ENCODE results near the gene FEZF1.
A peak's percentile ranks its signal among the peaks of the same experiment; 100 is the strongest.

Gene FEZF1

DNA sequence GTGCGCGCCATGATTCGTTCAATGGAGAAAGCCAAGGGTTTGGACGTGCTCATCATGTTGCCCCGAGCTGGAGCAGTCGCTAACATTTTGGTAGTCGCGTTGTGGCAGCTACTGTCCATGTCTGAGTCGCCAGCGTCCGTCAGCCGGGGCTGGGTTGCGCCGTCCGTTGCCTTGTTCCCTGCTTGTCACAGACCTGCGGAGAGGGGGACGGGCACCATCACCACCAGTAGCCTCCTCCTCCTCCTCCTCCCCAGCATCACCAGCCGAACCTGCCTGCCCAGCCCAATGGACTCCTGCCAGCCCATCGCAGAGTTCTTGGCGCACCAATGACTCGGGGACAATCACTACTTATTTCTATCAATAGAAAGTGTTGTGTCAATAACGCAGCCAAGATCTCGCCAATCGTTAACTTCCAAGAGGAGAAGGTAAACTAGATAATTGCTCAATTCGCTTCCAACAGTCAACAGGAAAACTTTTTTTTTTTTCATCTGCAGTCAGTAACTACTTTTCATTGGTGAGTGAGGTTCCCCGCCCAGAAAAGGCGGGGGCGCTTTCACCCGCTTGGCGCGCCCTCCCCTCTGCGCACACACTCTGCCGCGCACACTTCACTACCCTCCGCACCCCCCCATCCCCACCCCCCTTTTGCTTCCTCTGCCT lies at the start of gene FEZF1:
TSS of gene FEZF1 (minus strand) at position 432 of the 657 bp plus-strand sequence. CDS start at position 119, 313 bp downstream.
- TF ChIP-seq CEBPB (IDR thresholded peaks at IDR 0.05) (peak; percentile 72), NFIC (IDR thresholded peaks at IDR 0.05) (no peak), TAF1 (IDR thresholded peaks at IDR 0.05; ENCODE audit: low read depth) (no peak), EGR1 (IDR thresholded peaks at IDR 0.05) (no peak), YY1 (IDR thresholded peaks at IDR 0.05; ENCODE audit: low read depth) (no peak)

- no peak for TF ChIP-seq EP300 (IDR thresholded peaks at IDR 0.05; ENCODE audit: borderline replicate concordance)
- TF ChIP-seq, protein P1, sequence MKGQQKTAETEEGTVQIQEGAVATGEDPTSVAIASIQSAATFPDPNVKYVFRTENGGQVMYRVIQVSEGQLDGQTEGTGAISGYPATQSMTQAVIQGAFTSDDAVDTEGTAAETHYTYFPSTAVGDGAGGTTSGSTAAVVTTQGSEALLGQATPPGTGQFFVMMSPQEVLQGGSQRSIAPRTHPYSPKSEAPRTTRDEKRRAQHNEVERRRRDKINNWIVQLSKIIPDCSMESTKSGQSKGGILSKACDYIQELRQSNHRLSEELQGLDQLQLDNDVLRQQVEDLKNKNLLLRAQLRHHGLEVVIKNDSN (IDR thresholded peaks at IDR 0.05): no peak
- no peak for TF ChIP-seq CREB1 (IDR thresholded peaks at IDR 0.05; ENCODE audit: low read depth)
- TF ChIP-seq, protein P2, sequence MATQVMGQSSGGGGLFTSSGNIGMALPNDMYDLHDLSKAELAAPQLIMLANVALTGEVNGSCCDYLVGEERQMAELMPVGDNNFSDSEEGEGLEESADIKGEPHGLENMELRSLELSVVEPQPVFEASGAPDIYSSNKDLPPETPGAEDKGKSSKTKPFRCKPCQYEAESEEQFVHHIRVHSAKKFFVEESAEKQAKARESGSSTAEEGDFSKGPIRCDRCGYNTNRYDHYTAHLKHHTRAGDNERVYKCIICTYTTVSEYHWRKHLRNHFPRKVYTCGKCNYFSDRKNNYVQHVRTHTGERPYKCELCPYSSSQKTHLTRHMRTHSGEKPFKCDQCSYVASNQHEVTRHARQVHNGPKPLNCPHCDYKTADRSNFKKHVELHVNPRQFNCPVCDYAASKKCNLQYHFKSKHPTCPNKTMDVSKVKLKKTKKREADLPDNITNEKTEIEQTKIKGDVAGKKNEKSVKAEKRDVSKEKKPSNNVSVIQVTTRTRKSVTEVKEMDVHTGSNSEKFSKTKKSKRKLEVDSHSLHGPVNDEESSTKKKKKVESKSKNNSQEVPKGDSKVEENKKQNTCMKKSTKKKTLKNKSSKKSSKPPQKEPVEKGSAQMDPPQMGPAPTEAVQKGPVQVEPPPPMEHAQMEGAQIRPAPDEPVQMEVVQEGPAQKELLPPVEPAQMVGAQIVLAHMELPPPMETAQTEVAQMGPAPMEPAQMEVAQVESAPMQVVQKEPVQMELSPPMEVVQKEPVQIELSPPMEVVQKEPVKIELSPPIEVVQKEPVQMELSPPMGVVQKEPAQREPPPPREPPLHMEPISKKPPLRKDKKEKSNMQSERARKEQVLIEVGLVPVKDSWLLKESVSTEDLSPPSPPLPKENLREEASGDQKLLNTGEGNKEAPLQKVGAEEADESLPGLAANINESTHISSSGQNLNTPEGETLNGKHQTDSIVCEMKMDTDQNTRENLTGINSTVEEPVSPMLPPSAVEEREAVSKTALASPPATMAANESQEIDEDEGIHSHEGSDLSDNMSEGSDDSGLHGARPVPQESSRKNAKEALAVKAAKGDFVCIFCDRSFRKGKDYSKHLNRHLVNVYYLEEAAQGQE (IDR thresholded peaks at IDR 0.05; ENCODE audit: low read depth): no peak
- no peak for TF ChIP-seq CEBPB (IDR thresholded peaks at IDR 0.05)
- TF ChIP-seq NFIC (IDR thresholded peaks at IDR 0.05): no peak
- no peak for TF ChIP-seq YY1 (IDR thresholded peaks at IDR 0.05; ENCODE audit: low read depth)
- TF ChIP-seq RAD21 (IDR thresholded peaks at IDR 0.05; ENCODE audit: low read depth): no peak
- no peak for TF ChIP-seq MAX (IDR thresholded peaks at IDR 0.05)
- no peak for TF ChIP-seq TCF12 (IDR thresholded peaks at IDR 0.05; ENCODE audit: low read depth)
- TF ChIP-seq TAF1 (IDR thresholded peaks at IDR 0.05; ENCODE audit: low read depth): no peak
- no peak for TF ChIP-seq EGR1 (IDR thresholded peaks at IDR 0.05)
- no peak for TF ChIP-seq FOXM1 (IDR thresholded peaks at IDR 0.05; ENCODE audit: borderline replicate concordance, low read depth)
- no peak for TF ChIP-seq ZBTB7A (IDR thresholded peaks at IDR 0.05; ENCODE audit: low read depth)
- no peak for TF ChIP-seq TEAD4 (IDR thresholded peaks at IDR 0.05)
Observed at GRCh38 chr7:122352454-122352853, 47.9 kb upstream of the FEZF1 start.

- TF ChIP-seq TCF12 (IDR thresholded peaks at IDR 0.05; ENCODE audit: low read depth) (no peak), ZBTB7A (IDR thresholded peaks at IDR 0.05; ENCODE audit: low read depth) (no peak), CEBPB (IDR thresholded peaks at IDR 0.05) (no peak), EP300 (IDR thresholded peaks at IDR 0.05; ENCODE audit: borderline replicate concordance) (no peak), TEAD4 (IDR thresholded peaks at IDR 0.05) (no peak), RAD21 (IDR thresholded peaks at IDR 0.05; ENCODE audit: low read depth) (no peak), MAX (IDR thresholded peaks at IDR 0.05) (no peak), CREB1 (IDR thresholded peaks at IDR 0.05; ENCODE audit: low read depth) (no peak), EGR1 (IDR thresholded peaks at IDR 0.05) (no peak), NFIC (IDR thresholded peaks at IDR 0.05) (no peak), YY1 (IDR thresholded peaks at IDR 0.05; ENCODE audit: low read depth) (no peak), FOXM1 (IDR thresholded peaks at IDR 0.05; ENCODE audit: borderline replicate concordance, low read depth) (no peak), TAF1 (IDR thresholded peaks at IDR 0.05; ENCODE audit: low read depth) (no peak)
- TF ChIP-seq, protein P2 (IDR thresholded peaks at IDR 0.05; ENCODE audit: low read depth): no peak
- TF ChIP-seq, protein P1 (IDR thresholded peaks at IDR 0.05): no peak
Observed at GRCh38 chr7:122350701-122351100, 46.2 kb upstream of the FEZF1 start.

GRCh38 chr7:122344303-122344620 lies 39.7 kb upstream of the FEZF1 start:
- no peak for TF ChIP-seq NFIC (IDR thresholded peaks at IDR 0.05)
- TF ChIP-seq, protein P1 (IDR thresholded peaks at IDR 0.05): no peak
- TF ChIP-seq, protein P2 (IDR thresholded peaks at IDR 0.05; ENCODE audit: low read depth): no peak

All from Ishikawa (cell line).